Activated T-cell treated with anti-CD3 and anti-CD28 coated beads for 1 hour (primary cell): Measurements from ENCODE around the gene TDRD5.
"Not testable (repeated sequence)": the region's sequence is repeated elsewhere in the genome, so short reads cannot be mapped to it uniquely, and the experiment has no call there.

Experiments used
- DNase-seq: peaks from one replicate; pipeline ENCODE4 v3.0.0-alpha.2; 2020; ENCODE audit warnings: low read depth

Gene TDRD5

GRCh38 chr1:179601093-179601492, 9.5 kb downstream of the TDRD5 start:
- no peak for DNase-seq

- DNase-seq: no peak
These were observed 20.7 kb downstream of the TDRD5 start for GRCh38 chr1:179612361-179612760.

- no peak for DNase-seq
These were observed 39.1 kb downstream of the TDRD5 start for GRCh38 chr1:179630719-179631118.

GRCh38 chr1:179632868-179633267, 41.2 kb downstream of the TDRD5 start:
- no peak for DNase-seq

GRCh38 chr1:179637211-179637860, 45.7 kb downstream of the TDRD5 start:
- DNase-seq: no peak

- no peak for DNase-seq
These were observed 69.4 kb downstream of the TDRD5 start for GRCh38 chr1:179661018-179661417.

- no peak for DNase-seq
These were observed 72.2 kb downstream of the TDRD5 start for GRCh38 chr1:179663810-179664209.

GRCh38 chr1:179677882-179678281, 86.2 kb downstream of the TDRD5 start:
- DNase-seq: no peak

- not testable (repeated sequence) for DNase-seq
These were observed 102.9 kb downstream of the TDRD5 start for GRCh38 chr1:179694530-179694929.

GRCh38 chr1:179702946-179703539, 111.4 kb downstream of the TDRD5 start:
- no peak for DNase-seq

- DNase-seq: peak; percentile 49
These were observed 114.8 kb downstream of the TDRD5 start for GRCh38 chr1:179706339-179706941.

- no peak for DNase-seq
These were observed 115.8 kb downstream of the TDRD5 start for GRCh38 chr1:179707406-179707805.

GRCh38 chr1:179708434-179709195, 117.0 kb downstream of the TDRD5 start:
- DNase-seq: no peak

- DNase-seq: no peak
These were observed 118.3 kb downstream of the TDRD5 start for GRCh38 chr1:179709841-179710329.

GRCh38 chr1:179714159-179714558, 122.5 kb downstream of the TDRD5 start:
- DNase-seq: no peak

GRCh38 chr1:179714623-179715022, 123.0 kb downstream of the TDRD5 start:
- no peak for DNase-seq

- no peak for DNase-seq
These were observed 127.6 kb downstream of the TDRD5 start for GRCh38 chr1:179719272-179719671.

- DNase-seq: no peak
These were observed 136.6 kb downstream of the TDRD5 start for GRCh38 chr1:179728271-179728670.

GRCh38 chr1:179729881-179730280, 138.2 kb downstream of the TDRD5 start:
- DNase-seq: no peak

- no peak for DNase-seq
These were observed 140.0 kb downstream of the TDRD5 start for GRCh38 chr1:179731643-179732042.
